Stimulated activated naive CD8-positive, alpha-beta T cell treated with anti-CD3 and anti-CD28 coated beads, Interleukin-15, Interleukin-2, amounts not matched to agents 100 ng/mL and 50 ng/mL, for 24 hours (primary cell): ENCODE measurements around the gene HTT.

Experiments used
- H3K27ac Mint-ChIP-seq: one replicate; pipeline ENCODE4 v1.8.0; 2021; ENCODE audit warnings: mild to moderate bottlenecking, mixed read lengths
- H3K27me3 Mint-ChIP-seq: one replicate; pipeline ENCODE4 v1.8.0; 2021; ENCODE audit warnings: mixed read lengths
- H3K36me3 Mint-ChIP-seq: one replicate; pipeline ENCODE4 v1.8.0; 2021; ENCODE audit warnings: low read depth, mixed read lengths
- H3K4me1 Mint-ChIP-seq: one replicate; pipeline ENCODE4 v1.8.0; 2021; ENCODE audit warnings: low read depth, mixed read lengths
- H3K4me3 Mint-ChIP-seq: one replicate; pipeline ENCODE4 v1.8.0; 2021; ENCODE audit warnings: mild to moderate bottlenecking, mixed read lengths
- H3K9me3 Mint-ChIP-seq: one replicate; pipeline ENCODE4 v1.8.0; 2021; ENCODE audit warnings: mixed read lengths

HTT gene

GRCh38 chr4:3269105-3269927 is 194.8 kb downstream of the HTT start:
- no peak overlapping the region for H3K4me3 Mint-ChIP-seq
- no peaks in the 10 kb centered on the region for H3K36me3 Mint-ChIP-seq
- H3K27ac Mint-ChIP-seq, result no peak overlapping the region
- H3K9me3 Mint-ChIP-seq, result peaks cover 4% of the 10 kb centered on the region
- no peaks in the 10 kb centered on the region for H3K27me3 Mint-ChIP-seq
- H3K4me1 Mint-ChIP-seq, result no peaks in the 10 kb centered on the region

DNA sequence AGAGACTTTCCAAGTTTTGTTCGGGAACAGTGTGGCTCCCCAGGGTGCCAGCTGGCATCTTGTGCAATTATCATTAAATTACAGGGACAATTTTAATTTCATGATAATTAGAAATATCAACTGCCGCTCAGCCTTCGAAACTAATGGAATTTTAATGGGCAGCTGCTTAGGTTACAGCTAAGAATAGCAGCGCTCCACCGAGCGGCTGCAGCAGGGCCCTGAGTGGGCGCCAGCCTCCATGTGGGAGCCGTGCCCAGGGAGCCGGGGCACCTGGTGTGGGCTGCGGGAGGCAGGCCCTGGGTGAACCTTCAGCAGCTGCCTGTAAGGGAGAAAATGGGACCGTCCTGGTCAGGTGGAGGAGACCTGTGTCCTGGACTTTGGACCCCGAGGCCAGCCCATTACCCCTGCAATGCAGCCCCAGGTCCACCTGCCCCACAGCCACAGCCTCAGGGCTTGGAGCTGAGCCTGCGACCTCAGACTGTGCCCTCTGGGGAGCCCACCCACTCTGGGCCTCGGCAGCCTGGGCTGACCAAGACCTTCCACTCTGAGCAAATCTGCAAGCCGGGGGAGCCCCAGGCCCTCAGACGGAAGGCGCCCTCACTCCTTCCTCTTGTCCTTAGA is 195.6 kb downstream of the HTT start:
- Mint-ChIP-seq H3K4me1 (no peaks in the 10 kb centered on the region), H3K36me3 (no peaks in the 10 kb centered on the region), H3K27ac (no peak overlapping the region), H3K27me3 (no peaks in the 10 kb centered on the region), H3K9me3 (peaks cover 4% of the 10 kb centered on the region), H3K4me3 (no peak overlapping the region)

DNA sequence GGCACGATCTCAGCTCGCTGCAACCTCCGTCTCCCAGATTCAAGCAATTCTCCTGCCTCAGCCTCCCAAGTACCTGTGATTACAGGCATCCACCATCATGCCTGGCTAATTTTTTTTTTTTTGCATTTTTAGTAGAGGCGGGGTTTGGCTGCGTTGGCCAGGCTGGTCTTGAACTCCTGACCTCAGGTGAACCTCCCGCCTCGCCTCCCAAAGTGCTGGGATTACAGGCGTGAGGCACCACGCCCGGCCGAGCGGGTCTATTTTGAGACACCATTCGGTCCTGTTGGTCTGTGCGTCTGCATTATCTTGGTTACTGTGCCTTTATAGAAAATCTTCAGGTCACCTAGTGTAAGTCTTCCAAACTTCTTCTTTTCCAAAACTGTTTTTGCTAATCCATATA is 196.7 kb downstream of the HTT start:
- peaks cover 4% of the 10 kb centered on the region for H3K9me3 Mint-ChIP-seq
- H3K4me3 Mint-ChIP-seq, result no peak overlapping the region
- no peaks in the 10 kb centered on the region for H3K36me3 Mint-ChIP-seq
- no peaks in the 10 kb centered on the region for H3K27me3 Mint-ChIP-seq
- no peak overlapping the region for H3K27ac Mint-ChIP-seq
- H3K4me1 Mint-ChIP-seq, result no peaks in the 10 kb centered on the region

DNA sequence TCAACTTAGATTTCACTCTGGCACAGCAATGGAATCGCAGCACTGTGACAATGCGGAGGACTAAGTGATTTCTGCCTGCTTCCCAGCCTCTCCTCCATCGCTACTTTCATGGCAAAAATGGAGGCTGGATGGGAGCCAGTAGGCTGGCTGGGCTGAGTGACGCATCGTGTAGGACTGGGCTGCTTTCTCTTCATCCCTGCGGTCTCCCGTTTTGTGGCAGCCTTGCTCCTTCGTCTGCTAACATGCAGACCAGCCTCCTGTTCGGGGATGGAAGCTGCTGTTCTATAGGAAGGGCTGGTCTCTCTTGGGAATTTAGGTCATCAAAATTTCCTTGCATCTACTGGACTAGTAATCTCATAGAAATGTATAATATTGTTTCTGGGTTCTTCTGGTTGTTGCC is 202.5 kb downstream of the HTT start:
- Mint-ChIP-seq H3K4me1 (no peaks in the 10 kb centered on the region), H3K4me3 (no peak overlapping the region), H3K27me3 (peaks cover 10% of the 10 kb centered on the region), H3K9me3 (peaks cover 14% of the 10 kb centered on the region), H3K36me3 (no peaks in the 10 kb centered on the region), H3K27ac (no peak overlapping the region)

GRCh38 chr4:3280466-3280865 is 206.0 kb downstream of the HTT start:
- H3K9me3 Mint-ChIP-seq, result peaks cover 10% of the 10 kb centered on the region
- no peak overlapping the region for H3K4me3 Mint-ChIP-seq
- H3K4me1 Mint-ChIP-seq, result no peaks in the 10 kb centered on the region
- no peak overlapping the region for H3K27ac Mint-ChIP-seq
- peaks cover 19% of the 10 kb centered on the region for H3K27me3 Mint-ChIP-seq
- no peaks in the 10 kb centered on the region for H3K36me3 Mint-ChIP-seq

DNA sequence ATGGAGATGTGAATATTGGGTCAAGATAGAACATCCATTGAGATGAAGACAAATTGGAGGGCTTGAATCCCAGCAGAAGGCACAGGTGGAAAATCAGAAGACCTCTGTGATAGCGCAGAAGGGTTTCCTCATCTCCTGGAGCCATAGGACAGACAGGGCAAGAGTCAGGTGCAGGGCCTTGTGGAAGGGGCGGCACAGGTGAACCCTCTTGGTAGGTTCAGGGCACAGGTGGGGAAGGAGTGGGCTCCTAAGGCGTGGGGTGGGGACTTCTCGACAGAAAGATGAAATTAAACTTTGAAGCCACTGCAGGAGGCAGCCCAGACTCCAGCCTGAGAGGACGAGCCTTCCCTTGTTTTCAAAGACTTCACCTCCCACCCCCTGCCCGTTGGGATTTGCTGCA is 209.0 kb downstream of the HTT start:
- Mint-ChIP-seq H3K36me3 (no peaks in the 10 kb centered on the region), H3K4me1 (peaks cover 6% of the 10 kb centered on the region), H3K9me3 (peaks cover 10% of the 10 kb centered on the region), H3K4me3 (no peak overlapping the region), H3K27me3 (peaks cover 23% of the 10 kb centered on the region), H3K27ac (no peak overlapping the region)

DNA sequence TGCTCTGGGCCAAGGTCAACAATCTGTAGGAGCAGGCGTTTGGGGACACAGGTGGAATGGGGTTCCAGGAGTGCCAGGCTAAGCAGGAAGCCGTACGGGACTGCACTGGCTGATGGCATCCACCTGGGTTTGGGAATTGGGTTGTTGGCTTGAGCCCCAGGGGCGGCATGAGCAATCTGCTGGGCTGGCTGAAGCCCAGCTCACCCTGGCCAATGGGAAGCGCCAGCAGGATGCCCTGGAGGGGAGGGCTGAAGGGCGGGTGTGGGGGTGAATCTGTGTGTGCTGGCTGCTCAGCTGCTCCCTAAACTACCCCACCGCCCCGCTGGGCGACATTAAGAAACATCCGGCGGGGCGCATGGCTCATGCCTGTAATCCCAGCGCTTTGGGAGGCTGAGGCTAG is 209.4 kb downstream of the HTT start:
- H3K9me3 Mint-ChIP-seq, result peaks cover 10% of the 10 kb centered on the region
- H3K27me3 Mint-ChIP-seq, result peaks cover 24% of the 10 kb centered on the region
- no peaks in the 10 kb centered on the region for H3K36me3 Mint-ChIP-seq
- H3K4me1 Mint-ChIP-seq, result peaks cover 6% of the 10 kb centered on the region
- H3K4me3 Mint-ChIP-seq, result no peak overlapping the region
- H3K27ac Mint-ChIP-seq, result no peak overlapping the region

GRCh38 chr4:3284734-3285557 is 210.5 kb downstream of the HTT start:
- Mint-ChIP-seq H3K27ac (no peak overlapping the region), H3K27me3 (peaks cover 26% of the 10 kb centered on the region), H3K36me3 (no peaks in the 10 kb centered on the region), H3K4me3 (no peak overlapping the region), H3K4me1 (peaks cover 6% of the 10 kb centered on the region), H3K9me3 (peaks cover 10% of the 10 kb centered on the region)

DNA sequence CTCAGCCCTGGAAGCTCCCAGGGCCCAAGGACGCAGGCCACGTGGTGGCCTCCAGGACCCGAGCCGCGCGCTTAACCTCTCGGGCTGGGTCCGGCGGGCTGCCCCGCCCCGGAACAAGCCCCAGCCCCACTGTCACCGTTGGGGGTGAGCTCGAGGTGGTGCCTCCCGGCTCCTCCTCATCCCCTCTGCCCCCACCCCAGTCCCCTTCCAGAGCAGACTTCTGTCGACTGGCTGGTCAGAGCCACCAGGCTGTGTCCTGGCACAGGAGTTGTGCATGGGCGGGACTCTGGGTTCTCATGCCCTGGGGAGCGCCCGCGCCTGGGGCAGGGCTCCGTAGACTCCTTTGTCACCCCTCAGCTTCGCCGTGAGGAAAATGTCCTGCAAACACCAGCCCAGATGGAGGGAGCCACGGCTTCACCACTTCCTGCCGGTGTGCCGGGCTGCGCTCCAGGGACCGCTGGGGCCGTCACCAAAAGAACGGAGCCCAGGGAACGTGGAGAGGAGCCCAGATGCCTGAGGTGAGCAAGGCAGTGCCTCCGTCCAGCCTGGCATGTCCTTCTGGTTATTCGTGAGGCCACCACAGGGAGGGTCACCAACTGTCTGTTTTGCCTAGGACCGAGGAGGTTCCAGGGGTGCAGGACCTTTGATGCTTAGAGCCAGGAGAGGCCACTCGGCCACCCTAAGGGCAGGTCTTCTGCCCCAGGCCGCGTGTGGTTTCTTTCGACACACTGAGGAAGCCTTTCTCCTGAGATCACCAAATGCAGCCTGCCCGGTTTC is 211.3 kb downstream of the HTT start:
- Mint-ChIP-seq H3K27me3 (peaks cover 23% of the 10 kb centered on the region), H3K4me1 (peaks cover 6% of the 10 kb centered on the region), H3K27ac (no peak overlapping the region), H3K9me3 (peaks cover 7% of the 10 kb centered on the region), H3K36me3 (no peaks in the 10 kb centered on the region), H3K4me3 (no peak overlapping the region)

DNA sequence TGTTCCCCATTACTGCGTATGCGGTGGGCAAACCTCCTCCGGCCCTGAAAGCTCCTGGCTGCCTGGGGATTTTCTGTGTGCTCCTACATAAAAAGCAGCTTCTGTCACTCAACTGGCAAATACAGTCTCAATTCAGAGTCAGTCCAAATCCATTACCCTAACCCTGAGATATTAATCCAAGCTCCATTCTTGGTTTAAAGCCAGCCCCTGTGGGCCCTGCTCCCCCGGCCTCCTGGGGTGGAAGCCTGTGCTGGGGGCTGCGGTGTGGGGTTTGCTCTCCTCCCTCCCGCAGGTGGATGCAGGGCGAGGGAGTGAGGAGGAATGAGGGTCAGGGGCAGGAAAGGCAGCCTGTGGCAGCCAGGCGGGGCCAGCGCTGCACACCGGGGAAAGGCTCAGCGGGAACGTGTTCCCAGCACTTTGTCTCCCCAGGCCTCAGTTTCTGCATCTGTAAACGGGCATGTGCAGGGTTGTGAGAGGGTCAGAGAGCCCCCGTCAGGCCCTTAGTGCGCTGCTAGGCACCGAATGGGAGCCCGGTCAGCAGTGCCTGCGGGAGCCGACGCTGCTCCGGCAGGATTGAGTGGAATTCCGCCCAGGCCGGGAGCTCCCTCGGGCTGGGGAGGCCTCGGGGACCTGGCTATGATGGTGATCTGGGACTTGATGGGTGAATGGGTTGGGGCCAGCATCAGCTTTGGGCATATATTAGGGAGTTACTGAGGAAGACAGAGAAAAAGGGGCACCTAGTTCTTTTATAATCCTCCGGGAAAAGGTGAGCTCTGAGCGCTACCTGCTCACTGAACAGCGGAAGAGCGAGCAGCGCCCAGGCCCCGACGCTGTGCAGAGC is 212.1 kb downstream of the HTT start:
- H3K4me3 Mint-ChIP-seq, result no peak overlapping the region
- no peak overlapping the region for H3K27ac Mint-ChIP-seq
- no peaks in the 10 kb centered on the region for H3K36me3 Mint-ChIP-seq
- H3K9me3 Mint-ChIP-seq, result peaks cover 4% of the 10 kb centered on the region
- peaks cover 9% of the 10 kb centered on the region for H3K4me1 Mint-ChIP-seq
- peaks cover 22% of the 10 kb centered on the region for H3K27me3 Mint-ChIP-seq

DNA sequence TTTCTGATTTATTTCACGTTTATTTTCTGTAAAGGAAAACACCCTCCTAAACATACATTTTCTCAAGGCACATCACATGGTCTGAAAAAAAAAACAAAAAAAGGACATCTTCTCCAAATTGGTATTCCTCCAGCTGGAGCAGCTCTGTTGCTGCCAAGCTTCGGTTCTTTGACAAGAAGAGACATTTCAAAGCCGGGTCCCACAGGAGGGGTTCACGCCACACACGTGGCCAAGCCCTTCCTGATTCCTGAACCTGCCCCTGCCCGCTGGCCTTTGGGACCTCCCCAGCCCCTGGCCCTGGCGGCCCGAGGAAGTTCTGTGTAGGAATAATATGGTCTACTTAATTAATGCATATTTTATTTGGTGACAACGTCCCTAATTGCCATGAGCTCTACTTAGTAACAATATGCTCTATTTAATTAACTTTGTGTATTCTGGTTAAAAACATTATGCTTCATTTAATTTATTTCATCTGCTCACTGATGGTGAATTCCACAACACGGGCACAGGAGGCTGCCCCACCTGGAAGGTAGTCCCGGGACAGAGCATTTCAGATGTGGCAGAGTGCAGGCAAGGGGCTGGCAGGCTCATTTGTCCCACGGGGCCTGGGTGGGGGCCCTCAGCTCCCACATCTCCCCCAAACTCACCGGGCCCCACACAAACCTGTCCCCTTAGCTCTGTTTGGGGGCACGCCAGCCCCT is 212.9 kb downstream of the HTT start:
- H3K4me1 Mint-ChIP-seq, result peaks cover 14% of the 10 kb centered on the region
- H3K9me3 Mint-ChIP-seq, result no peaks in the 10 kb centered on the region
- peaks cover 22% of the 10 kb centered on the region for H3K27me3 Mint-ChIP-seq
- H3K4me3 Mint-ChIP-seq, result no peak overlapping the region
- H3K27ac Mint-ChIP-seq, result no peak overlapping the region
- H3K36me3 Mint-ChIP-seq, result no peaks in the 10 kb centered on the region

DNA sequence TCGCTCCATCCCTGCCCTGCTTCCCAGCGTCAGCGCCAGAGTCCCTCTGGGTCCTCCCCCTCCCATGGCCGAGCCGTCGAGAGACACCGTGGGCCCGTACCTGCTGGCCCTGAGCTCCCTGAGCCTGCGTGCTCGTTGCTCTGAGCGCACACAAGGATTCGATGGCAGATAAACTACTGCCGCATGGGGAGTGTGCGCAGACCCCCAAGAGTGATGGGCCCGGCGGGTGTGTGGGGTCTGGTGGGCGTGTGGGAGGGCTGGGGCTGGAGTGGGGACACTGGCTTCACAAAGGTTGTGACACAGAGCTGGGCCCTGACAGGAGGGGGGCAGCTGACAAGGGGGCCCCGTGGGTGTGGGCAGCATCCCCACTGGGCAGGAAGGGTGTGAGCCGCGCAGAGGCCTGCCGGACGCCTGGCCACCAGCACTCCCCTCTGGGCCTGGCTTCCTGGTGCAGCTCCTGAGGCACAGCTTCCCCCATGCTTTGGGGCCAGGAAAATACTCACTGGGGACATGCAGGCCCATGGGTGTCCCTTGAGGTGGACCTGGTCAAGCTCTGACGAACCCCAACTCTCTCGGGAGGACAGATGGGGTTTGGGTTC is 213.6 kb downstream of the HTT start:
- Mint-ChIP-seq H3K36me3 (no peaks in the 10 kb centered on the region), H3K9me3 (no peaks in the 10 kb centered on the region), H3K4me1 (peaks cover 14% of the 10 kb centered on the region), H3K27ac (no peak overlapping the region), H3K4me3 (no peak overlapping the region), H3K27me3 (peaks cover 22% of the 10 kb centered on the region)

DNA sequence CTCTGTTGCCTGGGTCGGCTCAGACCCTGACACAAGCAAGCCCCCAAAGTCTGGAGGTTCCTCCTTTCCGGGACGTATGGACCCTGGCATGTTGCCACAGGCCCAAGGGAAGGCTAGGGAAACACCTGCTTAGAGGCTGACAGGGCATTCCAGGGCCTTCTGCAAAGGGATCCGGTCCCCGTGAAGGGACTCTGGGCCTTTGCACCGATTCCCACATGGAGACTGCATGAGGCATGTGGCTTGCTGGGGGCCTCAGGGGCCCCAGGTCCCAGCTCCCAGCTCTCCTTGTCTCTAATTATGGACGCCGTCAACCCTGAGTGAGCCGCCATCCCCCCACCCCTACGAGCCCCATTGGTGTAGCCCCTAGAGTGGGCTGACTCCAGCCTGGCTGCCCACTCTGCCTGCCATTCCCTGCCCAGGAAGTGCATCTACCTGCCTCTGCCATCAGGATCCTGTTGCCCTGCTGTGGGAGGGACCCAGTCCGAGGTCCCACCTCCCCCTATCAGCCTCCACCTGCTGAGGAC is 214.2 kb downstream of the HTT start:
- peaks cover 17% of the 10 kb centered on the region for H3K4me1 Mint-ChIP-seq
- H3K27ac Mint-ChIP-seq, result no peak overlapping the region
- H3K36me3 Mint-ChIP-seq, result no peaks in the 10 kb centered on the region
- no peaks in the 10 kb centered on the region for H3K9me3 Mint-ChIP-seq
- H3K27me3 Mint-ChIP-seq, result peaks cover 18% of the 10 kb centered on the region
- H3K4me3 Mint-ChIP-seq, result no peak overlapping the region
